ENCODE measurements around the gene P2RX6. TPM values are rescaled to one million over a fixed set of nuclear protein-coding genes. Genes with fewer than 3 reads are reported as not detected.

The P2RX6 gene
- total RNA-seq, 1 donor from 2014 or later = not detected

- peaks cover 11% of the 10 kb centered on the region for H3K27me3 Mint-ChIP-seq (ENCODE audit: unreplicated experiment)
- no peak within 1 kb of the TSS for H3K27ac Mint-ChIP-seq (ENCODE audit: unreplicated experiment)
- DNase-seq (ENCODE audit: low spot score) = no peak
- no peak for TF ChIP-seq CTCF (IDR thresholded peaks at IDR 0.05; ENCODE audit: unreplicated experiment)
- no peak within 1 kb of the TSS for H3K4me3 Mint-ChIP-seq (ENCODE audit: unreplicated experiment)
- H3K36me3 Mint-ChIP-seq (ENCODE audit: low read depth, unreplicated experiment) = no peaks in the 10 kb centered on the region
- no peaks in the 10 kb centered on the region for H3K4me1 Mint-ChIP-seq (ENCODE audit: unreplicated experiment)
- no peaks in the 10 kb centered on the region for H3K9me3 Mint-ChIP-seq (ENCODE audit: unreplicated experiment)
Observed at GRCh38 chr22:21032037-21032867, 17.3 kb downstream of the P2RX6 start, which contains the start of gene SLC7A4. Gene SLC7A4 (minus strand): TSS chr22:21032561. CDS start chr22:21031812, 749 bp downstream.

DNA sequence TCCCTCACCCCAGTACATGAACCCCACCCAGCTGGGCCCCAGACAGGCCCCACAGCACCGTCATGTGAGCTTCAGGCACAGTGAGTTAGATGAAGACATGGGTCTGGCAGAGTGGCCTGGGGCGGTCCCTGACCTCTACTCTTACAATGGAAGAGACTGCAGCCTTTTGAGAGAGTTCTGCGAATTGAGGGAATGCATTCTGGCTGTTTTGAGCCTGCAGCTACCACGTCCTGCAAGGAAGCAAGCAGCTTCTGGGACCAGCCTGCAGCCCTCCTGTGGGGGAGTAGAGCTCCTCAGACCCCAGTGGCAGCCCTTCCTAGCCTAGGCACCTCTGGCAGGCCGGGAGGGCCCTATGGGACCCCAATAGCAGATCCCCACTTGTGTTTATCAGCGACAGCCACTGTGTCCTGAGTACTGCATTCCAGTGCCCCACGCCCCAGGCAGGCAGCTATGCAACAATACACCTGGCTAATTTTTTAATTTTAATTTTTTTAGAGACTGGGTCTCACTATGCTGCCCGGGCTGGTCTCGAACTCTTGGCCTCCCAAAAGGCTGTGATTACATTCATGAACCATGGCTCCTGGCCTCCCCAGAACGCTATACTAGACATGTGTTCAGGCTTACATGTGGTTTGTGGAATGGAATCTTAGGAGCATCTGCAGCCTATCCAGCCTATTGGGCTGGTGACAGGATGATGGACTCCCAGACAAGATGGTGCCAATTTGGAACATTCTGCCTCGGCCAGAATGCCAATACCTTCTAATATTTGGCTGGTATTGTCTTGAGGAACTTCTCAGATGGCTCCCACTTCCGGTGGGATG is 18.1 kb downstream of the P2RX6 start:
- Mint-ChIP-seq H3K27ac (ENCODE audit: unreplicated experiment) (no peak overlapping the region), H3K4me3 (ENCODE audit: unreplicated experiment) (no peak overlapping the region), H3K36me3 (ENCODE audit: low read depth, unreplicated experiment) (no peaks in the 10 kb centered on the region), H3K27me3 (ENCODE audit: unreplicated experiment) (peaks cover 11% of the 10 kb centered on the region), H3K4me1 (ENCODE audit: unreplicated experiment) (no peaks in the 10 kb centered on the region), H3K9me3 (ENCODE audit: unreplicated experiment) (no peaks in the 10 kb centered on the region)
- TF ChIP-seq CTCF (IDR thresholded peaks at IDR 0.05; ENCODE audit: unreplicated experiment) = no peak
- DNase-seq (ENCODE audit: low spot score) = no peak

- Mint-ChIP-seq H3K27me3 (ENCODE audit: unreplicated experiment) (peaks cover 11% of the 10 kb centered on the region), H3K27ac (ENCODE audit: unreplicated experiment) (no peak overlapping the region), H3K9me3 (ENCODE audit: unreplicated experiment) (no peaks in the 10 kb centered on the region), H3K4me3 (ENCODE audit: unreplicated experiment) (no peak overlapping the region), H3K36me3 (ENCODE audit: low read depth, unreplicated experiment) (no peaks in the 10 kb centered on the region), H3K4me1 (ENCODE audit: unreplicated experiment) (no peaks in the 10 kb centered on the region)
- DNase-seq (ENCODE audit: low spot score) = no peak
- no peak for TF ChIP-seq CTCF (IDR thresholded peaks at IDR 0.05; ENCODE audit: unreplicated experiment)
Observed at GRCh38 chr22:21033895-21034294, 18.9 kb downstream of the P2RX6 start.

DNA sequence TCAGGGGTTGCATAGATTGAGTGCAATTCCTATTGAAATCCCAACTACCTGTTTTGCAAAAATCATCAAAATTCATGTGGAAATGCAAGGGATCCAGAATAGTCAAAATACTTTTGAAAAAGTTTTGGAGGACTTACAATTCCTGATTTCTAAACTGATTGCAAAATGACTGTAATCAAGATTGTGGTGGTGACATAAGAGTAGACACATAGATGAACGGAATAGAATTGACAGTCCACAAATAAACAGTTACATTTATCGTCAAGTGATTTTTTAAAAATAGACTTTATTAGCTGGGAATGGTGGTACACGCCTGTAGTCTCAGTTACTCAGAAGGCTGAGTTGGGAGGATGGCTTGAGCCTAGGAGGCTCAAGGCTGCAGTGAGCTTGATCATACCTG is 20.0 kb downstream of the P2RX6 start:
- Mint-ChIP-seq H3K4me1 (ENCODE audit: unreplicated experiment) (no peaks in the 10 kb centered on the region), H3K9me3 (ENCODE audit: unreplicated experiment) (no peaks in the 10 kb centered on the region), H3K27me3 (ENCODE audit: unreplicated experiment) (peaks cover 7% of the 10 kb centered on the region), H3K27ac (ENCODE audit: unreplicated experiment) (no peak overlapping the region), H3K36me3 (ENCODE audit: low read depth, unreplicated experiment) (no peaks in the 10 kb centered on the region), H3K4me3 (ENCODE audit: unreplicated experiment) (no peak overlapping the region)
- TF ChIP-seq CTCF (IDR thresholded peaks at IDR 0.05; ENCODE audit: unreplicated experiment) = no peak
- DNase-seq (ENCODE audit: low spot score) = no peak

All from endothelial cell (in vitro differentiated cells).